ENCODE results near the gene ZCCHC7. TPM values are rescaled to one million over a fixed set of nuclear protein-coding genes. Genes with fewer than 3 reads are reported as not detected.

Gene ZCCHC7
- total and polyA plus RNA-seq, 10 of the 15 experiments (the other 5 are each of a cell fraction or from before 2014, with no cell fraction given) = 42.9 to 178 (median 53.3) TPM

GRCh38 chr9:37302277-37302676, 181.9 kb downstream of the ZCCHC7 start (continued):
- TF ChIP-seq ZBTB40 (IDR thresholded peaks at IDR 0.05; ENCODE audit: borderline replicate concordance) (peak; percentile 42; the same call in 1 of the 2 replicates), SRF (IDR thresholded peaks at IDR 0.05; ENCODE audit: low read depth in 2 of 2, low read length in 2 of 2) (no peak; a peak in 1 of 4 replicates), MEF2B (IDR thresholded peaks at IDR 0.05; ENCODE audit: partially characterized antibody, poor library complexity, severe bottlenecking) (peak; percentile 93), SKIL (IDR thresholded peaks at IDR 0.05; ENCODE audit: low read depth, poor library complexity, severe bottlenecking) (peak; percentile 82), E4F1 (IDR thresholded peaks at IDR 0.05; ENCODE audit: borderline replicate concordance, partially characterized antibody) (no peak), TCF7 (IDR thresholded peaks at IDR 0.05; ENCODE audit: borderline replicate concordance) (peak; percentile 39; the same call in 1 of the 2 replicates), POU2F2 (IDR thresholded peaks at IDR 0.05; ENCODE audit: borderline replicate concordance, low read depth, low read length) (no peak), SMC3 (IDR thresholded peaks at IDR 0.05; ENCODE audit: borderline replicate concordance, low read length) (peak; percentile 22; the same call in 1 of the 2 replicates), HSF1 (IDR thresholded peaks at IDR 0.05; ENCODE audit: low read depth, low read length) (no peak), YBX1 (IDR thresholded peaks at IDR 0.05) (no peak), CTCF (IDR thresholded peaks at IDR 0.05 in 2 of 3, conservative IDR thresholded peaks at IDR 0.05 in 1 of 3; ENCODE audit: control insufficient read depth in 2 of 3, extremely low read depth in 1 of 3, insufficient read depth in 1 of 3, low read depth in 3 of 3, low read length in 3 of 3) (no peak), BACH1 (IDR thresholded peaks at IDR 0.05; ENCODE audit: borderline replicate concordance) (peak; percentile 45; the same call in 1 of the 2 replicates)

Measured in GM12878 (cell line).